Chondrocyte (in vitro differentiated cells): ENCODE results near the gene RGS11. TPM values are rescaled to one million over a fixed set of nuclear protein-coding genes. Genes with fewer than 3 reads are reported as not detected.

Source experiments
- DNase-seq: peaks from one replicate; pipeline ENCODE4 v3.0.0; 2021; ENCODE audit warnings: mixed read lengths, low spot score
- H3K27ac Mint-ChIP-seq: one replicate; pipeline ENCODE4 v1.8.0; 2021; ENCODE audit warnings: mild to moderate bottlenecking, moderate library complexity, mixed read lengths; ENCODE audit not compliant: unreplicated experiment
- H3K27me3 Mint-ChIP-seq: 2 replicates; pipeline ENCODE4 v1.8.0; 2021; ENCODE audit warnings: low read depth, mixed read lengths
- H3K36me3 Mint-ChIP-seq: 2 replicates; pipeline ENCODE4 v1.8.0; 2021; ENCODE audit warnings: low read depth, mixed read lengths
- H3K4me1 Mint-ChIP-seq: 2 replicates; pipeline ENCODE4 v1.8.0; 2021; ENCODE audit warnings: low read depth, mild to moderate bottlenecking, mixed read lengths
- H3K4me3 Mint-ChIP-seq: one replicate; pipeline ENCODE4 v1.8.0; 2021; ENCODE audit warnings: mild to moderate bottlenecking, moderate library complexity, mixed read lengths; ENCODE audit not compliant: unreplicated experiment
- H3K9me3 Mint-ChIP-seq: 2 replicates; pipeline ENCODE4 v1.8.0; 2021; ENCODE audit warnings: low read depth, mixed read lengths
- long read RNA-seq: library from polyadenylated mRNA; stranded (forward); transcript quantifications from one replicate; pipeline ENCODE4 v2.0.0, GENCODE V29; 2021
- total RNA-seq: library from RNA; stranded (reverse); gene quantifications from 3 replicates; pipeline ENCODE4 v1.2.1, GENCODE V29; 2021
- TF ChIP-seq, protein P1 (sequence below): fragments of 200-600 bp; sonication (generic); IDR thresholded peaks from 2 replicates; pipeline ENCODE4 v1.5.0; 2021; ENCODE audit warnings: antibody characterized with exemption, mild to moderate bottlenecking, moderate library complexity

The RGS11 gene
- 20.3 to 23.2 TPM (median 21.0 TPM) in 3 replicates for total RNA-seq
- long read RNA-seq, partial matches to known transcripts = 8 of 34 reads
- long read RNA-seq, other reads (novel, unspliced or antisense) = 20 of 34 reads

DNA sequence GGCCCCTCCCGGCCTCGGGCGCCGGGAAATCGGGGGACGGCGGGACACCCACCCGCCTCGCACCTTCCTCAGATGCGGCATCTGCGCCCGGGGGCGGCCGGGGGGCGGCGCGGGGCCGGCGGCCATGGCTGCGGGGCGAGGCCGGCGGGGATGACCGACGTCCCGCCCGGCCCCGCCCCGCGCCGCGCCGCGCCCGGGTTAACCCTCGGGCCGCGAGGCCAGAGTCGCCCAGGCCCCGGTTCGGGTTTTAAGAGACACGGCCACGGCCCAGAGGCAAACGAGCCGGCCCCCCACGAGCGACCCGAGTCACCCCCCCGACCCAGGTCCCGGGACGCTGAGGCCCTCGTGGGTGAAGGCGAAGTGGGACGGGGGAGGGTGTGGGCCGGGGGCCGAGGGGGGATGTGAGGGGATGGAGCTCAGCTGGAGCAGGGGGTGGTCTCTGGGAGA, at the start of gene RGS11:
TSS of gene RGS11 (minus strand) at position 159 of the 447 bp plus-strand sequence. CDS start at position 126, 33 bp downstream.
- no peaks in the 10 kb centered on the region for H3K27me3 Mint-ChIP-seq
- TF ChIP-seq, protein P1, sequence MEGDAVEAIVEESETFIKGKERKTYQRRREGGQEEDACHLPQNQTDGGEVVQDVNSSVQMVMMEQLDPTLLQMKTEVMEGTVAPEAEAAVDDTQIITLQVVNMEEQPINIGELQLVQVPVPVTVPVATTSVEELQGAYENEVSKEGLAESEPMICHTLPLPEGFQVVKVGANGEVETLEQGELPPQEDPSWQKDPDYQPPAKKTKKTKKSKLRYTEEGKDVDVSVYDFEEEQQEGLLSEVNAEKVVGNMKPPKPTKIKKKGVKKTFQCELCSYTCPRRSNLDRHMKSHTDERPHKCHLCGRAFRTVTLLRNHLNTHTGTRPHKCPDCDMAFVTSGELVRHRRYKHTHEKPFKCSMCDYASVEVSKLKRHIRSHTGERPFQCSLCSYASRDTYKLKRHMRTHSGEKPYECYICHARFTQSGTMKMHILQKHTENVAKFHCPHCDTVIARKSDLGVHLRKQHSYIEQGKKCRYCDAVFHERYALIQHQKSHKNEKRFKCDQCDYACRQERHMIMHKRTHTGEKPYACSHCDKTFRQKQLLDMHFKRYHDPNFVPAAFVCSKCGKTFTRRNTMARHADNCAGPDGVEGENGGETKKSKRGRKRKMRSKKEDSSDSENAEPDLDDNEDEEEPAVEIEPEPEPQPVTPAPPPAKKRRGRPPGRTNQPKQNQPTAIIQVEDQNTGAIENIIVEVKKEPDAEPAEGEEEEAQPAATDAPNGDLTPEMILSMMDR = no peak
- H3K27ac Mint-ChIP-seq = no peak within 1 kb of the TSS

DNA sequence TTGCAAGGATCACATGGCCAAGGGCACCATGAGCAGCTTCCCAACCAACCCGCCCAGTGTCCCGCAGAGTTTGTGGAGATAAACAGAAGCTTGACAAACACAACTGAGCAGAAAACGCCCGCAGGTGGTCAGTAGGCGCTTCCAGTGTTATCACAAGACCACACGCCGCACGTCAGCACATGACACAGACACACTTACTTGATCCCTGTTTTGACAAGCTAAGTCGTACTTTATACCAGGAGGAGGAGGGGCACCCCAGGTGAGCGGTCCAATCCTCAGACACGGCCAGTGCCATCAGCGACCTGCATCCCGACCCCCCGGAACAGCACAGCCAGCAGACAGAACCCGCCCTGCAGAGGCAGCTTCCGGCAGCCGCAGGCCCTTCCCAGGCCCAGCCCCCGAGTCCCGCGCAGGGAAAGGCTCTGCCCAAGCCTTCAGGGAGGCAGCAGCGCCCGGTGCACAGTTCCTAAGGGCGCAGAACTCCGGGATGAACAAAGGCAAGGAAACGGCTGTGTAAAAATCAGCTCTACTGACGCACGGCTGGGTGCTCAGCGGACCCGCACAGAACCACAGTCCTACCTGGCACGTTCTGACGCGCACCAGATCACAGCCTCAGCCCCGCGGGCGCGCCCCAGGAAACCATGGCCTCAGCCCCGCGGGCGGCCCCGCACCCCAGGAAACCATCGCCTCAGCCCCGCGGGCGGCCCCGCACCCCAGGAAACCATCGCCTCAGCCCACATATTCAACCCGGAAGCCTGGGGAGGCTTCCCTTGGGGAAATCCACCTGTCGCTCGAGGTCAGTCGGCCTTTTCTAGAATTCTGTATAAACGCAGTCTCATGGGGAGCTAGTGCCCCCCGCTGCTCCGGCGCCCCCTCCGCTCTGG, 48.9 kb upstream of the RGS11 start:
- DNase-seq = no peak
- H3K4me1 Mint-ChIP-seq = peaks cover 10% of the 10 kb centered on the region
- H3K4me3 Mint-ChIP-seq = no peak overlapping the region
- TF ChIP-seq, protein P1 = no peak
- no peak overlapping the region for H3K27ac Mint-ChIP-seq
- H3K27me3 Mint-ChIP-seq = no peaks in the 10 kb centered on the region
- no peaks in the 10 kb centered on the region for H3K9me3 Mint-ChIP-seq
- no peaks in the 10 kb centered on the region for H3K36me3 Mint-ChIP-seq

More for the DNA sequence above, at the start of gene RGS11:
- Mint-ChIP-seq H3K4me1 (peaks cover 5% of the 10 kb centered on the region), H3K9me3 (no peaks in the 10 kb centered on the region), H3K36me3 (no peaks in the 10 kb centered on the region), H3K4me3 (peak within 1 kb of the TSS; percentile 70)
- DNase-seq = no peak

DNA sequence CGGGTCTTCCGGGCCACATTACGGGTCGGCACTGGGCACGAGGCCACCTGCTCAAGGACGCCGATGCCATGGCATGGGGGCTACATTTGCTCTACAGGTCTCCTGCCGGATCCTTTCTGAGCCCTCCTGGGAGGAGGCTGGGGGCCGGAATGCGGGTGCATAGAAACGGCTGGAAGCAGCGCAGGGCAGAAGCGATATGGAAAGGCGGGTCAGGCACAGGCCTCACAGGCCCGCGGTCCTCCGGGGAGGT, 48.4 kb upstream of the RGS11 start:
- H3K9me3 Mint-ChIP-seq = no peaks in the 10 kb centered on the region
- TF ChIP-seq, protein P1 = no peak
- no peak overlapping the region for H3K27ac Mint-ChIP-seq
- H3K27me3 Mint-ChIP-seq = no peaks in the 10 kb centered on the region
- peaks cover 10% of the 10 kb centered on the region for H3K4me1 Mint-ChIP-seq
- no peak for DNase-seq
- H3K4me3 Mint-ChIP-seq = no peak overlapping the region
- no peaks in the 10 kb centered on the region for H3K36me3 Mint-ChIP-seq

DNA sequence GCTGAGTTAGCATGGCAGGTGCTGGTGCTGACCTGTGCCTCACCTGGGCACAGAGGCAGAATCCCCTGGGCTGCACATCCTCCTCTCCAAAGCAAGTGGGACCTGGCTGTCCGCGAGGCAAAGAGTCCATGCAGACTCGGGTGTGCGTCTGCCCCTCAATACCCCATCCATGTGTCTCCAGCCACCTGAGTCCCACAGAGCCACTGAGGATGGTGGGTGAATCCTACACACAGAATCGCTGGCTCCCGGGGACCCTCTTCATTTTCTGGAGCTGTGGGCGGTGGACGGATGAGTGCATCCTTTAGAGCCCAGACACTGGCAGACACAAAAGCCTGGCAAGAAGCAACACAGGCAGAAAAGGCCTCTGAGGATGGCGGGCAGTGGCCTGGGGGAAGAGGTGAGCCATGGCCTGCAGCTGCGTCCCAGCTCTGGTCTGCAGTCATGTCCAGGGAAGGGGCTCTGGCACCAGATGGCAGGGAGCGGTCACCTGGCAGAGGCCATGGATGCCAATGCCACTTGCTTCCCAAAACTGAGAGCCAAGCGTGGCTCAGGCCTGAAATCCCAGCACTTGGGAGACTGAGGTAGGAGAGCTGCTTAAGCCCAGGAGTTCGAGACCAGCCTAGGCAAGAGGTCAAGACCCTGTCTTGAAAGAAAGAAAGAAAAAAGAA, 46.9 kb upstream of the RGS11 start:
- Mint-ChIP-seq H3K4me1 (peaks cover 7% of the 10 kb centered on the region), H3K9me3 (no peaks in the 10 kb centered on the region), H3K4me3 (no peak overlapping the region), H3K27ac (no peak overlapping the region), H3K27me3 (no peaks in the 10 kb centered on the region), H3K36me3 (peaks cover 1% of the 10 kb centered on the region)
- TF ChIP-seq, protein P1 = no peak
- no peak for DNase-seq

DNA sequence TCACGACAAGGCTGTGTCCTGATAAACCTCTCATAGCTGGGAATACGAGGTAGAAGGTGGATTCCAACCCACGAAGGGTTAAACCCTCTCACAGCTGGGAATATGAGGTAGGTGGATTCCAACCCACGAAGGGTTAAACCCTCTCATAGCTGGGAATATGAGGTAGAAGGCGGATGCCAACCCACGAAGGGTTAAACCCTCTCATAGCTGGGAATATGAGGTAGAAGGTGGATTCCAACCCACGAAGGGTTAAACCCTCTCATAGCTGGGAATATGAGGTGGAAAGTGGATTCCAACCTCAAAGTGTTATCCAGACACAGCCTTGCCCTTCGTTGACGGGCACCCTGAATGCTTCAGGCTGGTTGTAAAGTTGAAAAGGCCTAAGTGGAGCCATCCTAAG, 45.8 kb upstream of the RGS11 start:
- Mint-ChIP-seq H3K36me3 (peaks cover 1% of the 10 kb centered on the region), H3K27ac (no peak overlapping the region), H3K9me3 (no peaks in the 10 kb centered on the region), H3K4me3 (no peak overlapping the region), H3K4me1 (no peaks in the 10 kb centered on the region), H3K27me3 (no peaks in the 10 kb centered on the region)
- DNase-seq = no peak
- TF ChIP-seq, protein P1 = no peak
